Measurements from ENCODE around the gene STAP2.

DNA sequence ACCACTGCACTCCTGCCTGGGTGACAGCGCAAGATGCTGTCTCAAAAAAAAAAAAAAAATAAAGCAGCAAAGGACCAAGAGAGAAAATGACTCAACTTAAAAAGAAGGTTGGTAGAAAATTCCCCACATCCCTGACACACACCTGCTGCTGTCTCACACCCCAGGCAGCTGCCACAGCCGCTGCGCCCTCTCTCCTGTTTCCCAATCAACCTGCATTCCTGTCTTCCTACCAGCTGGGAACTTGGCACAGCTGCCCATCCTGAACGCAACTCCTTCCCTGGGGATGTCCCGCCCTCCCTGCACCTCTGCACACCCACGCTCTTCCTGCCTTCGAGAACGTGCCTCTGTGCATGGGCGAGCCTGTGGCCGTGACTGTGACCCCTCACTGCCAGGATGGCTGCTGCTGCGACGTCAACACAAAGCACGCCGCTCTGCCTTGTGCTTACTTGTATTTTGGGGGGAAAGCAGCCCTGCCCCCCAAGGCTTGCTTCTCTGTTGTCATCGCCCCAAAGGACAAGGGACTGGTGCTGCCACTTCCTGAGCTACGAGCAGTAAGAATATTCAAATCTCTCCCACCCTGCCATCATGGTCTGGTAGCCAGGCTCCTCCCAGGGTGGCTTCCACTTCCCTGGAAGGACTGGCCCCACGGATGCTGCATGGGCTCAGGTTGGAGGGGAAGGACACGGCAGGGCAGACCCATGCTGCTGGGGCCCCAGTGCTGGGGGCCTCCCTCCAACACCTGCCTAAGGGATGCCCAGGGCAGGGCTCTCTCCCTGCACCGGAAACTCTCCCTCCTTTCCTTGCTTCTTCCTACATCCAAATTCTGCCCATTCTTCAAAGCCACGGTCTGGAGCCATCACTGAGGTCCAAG, 41.0 kb upstream of the STAP2 start:
- TF ChIP-seq, protein P1, sequence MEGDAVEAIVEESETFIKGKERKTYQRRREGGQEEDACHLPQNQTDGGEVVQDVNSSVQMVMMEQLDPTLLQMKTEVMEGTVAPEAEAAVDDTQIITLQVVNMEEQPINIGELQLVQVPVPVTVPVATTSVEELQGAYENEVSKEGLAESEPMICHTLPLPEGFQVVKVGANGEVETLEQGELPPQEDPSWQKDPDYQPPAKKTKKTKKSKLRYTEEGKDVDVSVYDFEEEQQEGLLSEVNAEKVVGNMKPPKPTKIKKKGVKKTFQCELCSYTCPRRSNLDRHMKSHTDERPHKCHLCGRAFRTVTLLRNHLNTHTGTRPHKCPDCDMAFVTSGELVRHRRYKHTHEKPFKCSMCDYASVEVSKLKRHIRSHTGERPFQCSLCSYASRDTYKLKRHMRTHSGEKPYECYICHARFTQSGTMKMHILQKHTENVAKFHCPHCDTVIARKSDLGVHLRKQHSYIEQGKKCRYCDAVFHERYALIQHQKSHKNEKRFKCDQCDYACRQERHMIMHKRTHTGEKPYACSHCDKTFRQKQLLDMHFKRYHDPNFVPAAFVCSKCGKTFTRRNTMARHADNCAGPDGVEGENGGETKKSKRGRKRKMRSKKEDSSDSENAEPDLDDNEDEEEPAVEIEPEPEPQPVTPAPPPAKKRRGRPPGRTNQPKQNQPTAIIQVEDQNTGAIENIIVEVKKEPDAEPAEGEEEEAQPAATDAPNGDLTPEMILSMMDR (IDR thresholded peaks at IDR 0.05) = no peak
- no peak for TF ChIP-seq POLR2A (IDR thresholded peaks at IDR 0.05)

All from breast epithelium (tissue), 3 donors.